GM12873 (cell line): Measurements from ENCODE around the gene STAG3.

Experiments
- CTCF ChIP-seq: IDR thresholded peaks from 2 replicates; pipeline ENCODE4 v1.5.1; 2012; ENCODE audit warnings: low read depth, mild to moderate bottlenecking, moderate library complexity, low read length, control low read depth; ENCODE audit not compliant: insufficient read depth; ENCODE audit errors: missing control alignments

Gene STAG3

DNA sequence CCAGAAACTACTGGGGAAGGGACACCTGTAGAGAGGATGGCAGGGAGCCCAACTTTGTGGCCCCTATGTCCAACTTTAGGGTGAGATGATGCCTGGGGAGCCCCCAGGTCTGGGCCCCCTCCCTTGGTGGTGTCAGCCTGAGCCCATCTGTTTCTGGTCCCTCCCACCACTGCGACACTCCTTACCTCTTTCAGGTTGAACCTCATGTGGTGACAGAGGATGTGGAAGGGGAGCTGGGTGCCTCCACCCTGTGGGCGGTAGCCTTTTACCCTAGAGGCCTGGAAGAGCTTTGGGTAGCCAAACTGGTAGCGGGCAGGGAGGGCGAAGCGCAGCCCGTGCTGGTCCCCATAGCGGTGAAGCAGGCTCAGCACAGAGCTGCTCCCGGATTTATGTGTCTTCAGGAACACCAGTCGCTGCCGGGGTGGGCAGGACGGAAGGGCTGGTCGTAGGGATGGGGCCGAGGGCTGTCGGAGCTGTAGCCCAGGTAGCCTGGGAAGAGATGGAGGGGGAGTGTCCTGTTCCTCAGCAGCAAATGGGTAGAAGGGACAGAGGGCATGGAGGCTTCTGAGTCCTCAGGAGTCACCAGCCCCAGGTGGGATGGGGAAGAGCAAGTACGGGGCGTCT, 11.3 kb upstream of the STAG3 start:
- no peak for TF ChIP-seq CTCF

DNA sequence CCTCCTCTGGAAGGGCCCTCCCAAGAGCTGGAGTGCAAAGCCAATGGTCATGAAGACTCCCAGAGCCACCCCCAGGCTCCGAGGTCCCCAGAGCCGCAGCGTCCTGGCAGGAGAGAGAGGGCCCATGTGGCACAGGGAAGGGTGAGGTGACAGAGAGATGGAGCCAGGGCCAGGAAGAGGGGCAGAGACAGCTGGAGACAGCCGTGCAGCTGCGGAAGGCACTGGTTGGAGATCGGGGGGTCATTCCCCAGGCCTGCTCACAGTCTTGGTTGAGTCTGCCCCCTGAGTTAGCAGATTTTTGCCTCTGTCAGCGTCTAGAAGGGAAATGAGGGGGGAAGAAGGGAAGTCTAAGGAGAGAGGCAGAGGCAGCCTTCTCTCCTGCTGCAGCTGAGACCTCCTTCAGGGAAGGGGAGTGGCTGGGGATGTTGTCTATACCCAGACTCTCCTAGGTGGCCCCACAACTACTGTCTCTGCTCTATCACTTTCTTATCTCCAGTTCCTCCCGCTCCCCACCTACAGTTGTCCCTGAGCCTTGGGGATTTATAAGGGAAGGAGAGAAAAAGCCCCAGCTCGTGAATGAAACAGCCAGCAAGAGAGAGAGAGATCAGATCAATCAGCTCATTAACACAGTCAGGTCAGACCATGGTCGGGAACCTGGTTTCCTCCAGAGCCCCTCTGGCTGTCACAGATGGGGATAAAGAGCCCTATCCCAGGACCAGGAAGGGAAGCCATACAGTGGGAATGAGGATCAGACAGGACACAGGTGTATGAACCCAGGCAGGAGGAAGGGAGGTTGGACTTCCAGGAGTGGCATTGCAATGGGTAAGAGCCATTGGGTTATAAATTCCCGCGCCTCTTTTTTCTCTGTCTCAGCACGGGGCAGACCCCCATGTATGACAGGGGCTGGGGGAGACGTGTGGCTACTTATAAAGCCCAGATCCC, 10.5 kb upstream of the STAG3 start:
- no peak for TF ChIP-seq CTCF

DNA sequence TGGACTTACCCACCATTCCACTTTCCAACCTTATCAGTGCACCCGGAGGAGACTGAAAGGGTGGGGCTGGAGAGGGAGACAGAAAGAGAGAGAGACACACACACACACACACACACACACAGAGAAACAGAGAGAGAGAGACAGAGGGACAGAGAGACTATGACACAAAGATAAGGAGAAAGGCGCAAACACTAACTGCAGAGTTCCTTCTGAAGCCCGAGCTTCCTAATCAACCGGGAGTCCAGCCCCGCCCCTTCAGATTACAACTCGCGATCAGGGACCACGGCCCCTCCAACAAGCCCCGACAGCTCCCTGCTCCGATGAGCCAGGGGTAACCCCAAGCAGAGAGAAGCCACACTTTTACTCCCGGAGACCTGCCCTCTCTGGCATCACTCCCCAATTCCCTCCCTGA, 9.8 kb upstream of the STAG3 start:
- TF ChIP-seq CTCF, result no peak

GRCh38 chr7:100169147-100169850, 8.4 kb upstream of the STAG3 start:
- no peak for TF ChIP-seq CTCF

DNA sequence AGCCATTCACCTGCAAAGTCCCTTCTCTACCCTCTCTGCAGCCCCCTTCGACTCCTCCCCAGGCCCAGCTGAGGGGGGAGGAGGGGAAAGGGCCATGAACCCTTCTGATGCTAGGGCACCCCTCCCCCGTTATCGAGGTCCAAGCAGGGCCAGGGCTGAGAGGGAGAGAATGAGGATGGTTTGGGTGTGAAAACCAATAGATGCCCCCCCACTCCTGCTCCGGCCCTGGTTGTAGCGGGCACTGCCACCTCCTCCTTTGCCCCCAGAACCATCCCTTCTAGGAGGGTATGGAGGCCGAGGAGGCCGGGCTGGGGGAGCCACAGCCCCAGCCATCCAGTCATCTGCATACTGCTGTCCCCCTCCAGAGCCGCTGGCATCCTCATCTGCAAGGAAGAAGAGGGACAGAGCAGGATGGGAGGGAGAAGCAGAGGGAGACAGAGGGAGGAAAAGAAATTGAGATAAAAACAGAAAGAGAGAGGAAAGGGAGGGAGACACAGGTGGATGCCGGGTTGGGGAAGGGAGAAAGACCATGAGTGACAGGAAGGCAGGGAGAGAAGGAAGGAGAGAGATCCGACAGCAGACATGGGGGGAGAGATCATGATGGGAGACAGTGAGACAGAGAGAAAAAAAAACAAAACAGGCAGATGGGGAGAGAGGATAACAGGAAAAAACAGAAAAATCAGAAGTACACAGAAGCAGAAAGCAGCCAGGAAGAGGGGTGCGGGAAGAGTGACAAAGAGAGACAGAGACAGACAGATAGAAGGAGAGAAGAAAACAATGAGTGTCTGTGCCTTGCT, 7.4 kb upstream of the STAG3 start:
- TF ChIP-seq CTCF, result no peak

DNA sequence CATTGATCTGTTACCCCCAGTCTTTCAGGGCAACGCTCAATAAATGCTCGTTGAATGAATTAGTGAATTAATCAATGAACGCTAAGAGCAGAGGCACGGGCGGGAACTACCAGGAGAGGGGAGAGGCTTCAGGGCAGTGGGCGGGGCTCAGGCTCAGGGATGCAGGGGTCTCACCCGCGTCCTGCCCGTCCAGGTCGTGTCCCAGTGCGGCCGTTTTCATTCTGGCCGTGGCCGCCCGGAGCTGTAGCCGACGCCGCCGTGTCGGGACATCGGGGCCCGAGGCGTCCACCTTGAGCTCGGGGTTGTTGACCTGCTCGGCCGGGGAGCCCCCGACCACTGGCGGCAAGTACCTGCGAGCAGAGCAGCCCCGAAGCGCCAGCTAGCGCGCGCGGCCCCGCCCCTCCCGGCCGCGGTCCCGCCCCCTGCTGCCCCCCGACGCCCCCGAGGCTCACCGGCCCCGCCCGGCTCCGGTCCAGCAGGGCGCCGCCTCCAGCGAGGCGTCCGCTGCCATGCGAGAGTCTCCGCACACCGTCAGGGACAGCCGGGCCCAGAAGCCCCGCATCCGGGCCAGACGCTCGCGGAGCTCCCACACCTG, 6.5 kb upstream of the STAG3 start:
- TF ChIP-seq CTCF, result no peak

- no peak for TF ChIP-seq CTCF
Measured at GRCh38 chr7:100171840-100172239, 5.9 kb upstream of the STAG3 start.
